GM12878 (cell line): Measurements from ENCODE around the gene JUN. TPM values are rescaled to one million over a fixed set of nuclear protein-coding genes. Genes with fewer than 3 reads are reported as not detected.

ENCODE experiments used
- ATAC-seq: fragments of 200-7000 bp; cut with Tn5 transposase; 3 replicates; pipeline ENCODE4 v1.9.1; 2020; ENCODE audit warnings: mild to moderate bottlenecking, moderate library complexity
- BruUV-seq: library from RNA; stranded (reverse); fragments of 400-500 nt; replicated peaks from 2 replicates; lab custom pipeline; 2021; lab: Mats Ljungman, UMichigan
- CTCF ChIA-PET: fragments of 300-600 bp; sonication (Branson Sonifier 250); formaldehyde crosslinking; extraction: SDS; loops from one replicate; lab custom pipeline; 2021; ENCODE audit warnings: inconsistent platforms; lab: Yijun Ruan, JAX
- POLR2A ChIA-PET: fragments of 350-600 bp; formaldehyde crosslinking; extraction: SDS; loops from one replicate; lab custom pipeline; 2021; ENCODE audit warnings: inconsistent platforms; lab: Charles Lee
- RAD21 ChIA-PET: fragments of 300-600 bp; sonication (Branson Sonifier 250); formaldehyde crosslinking; loops from one replicate; lab custom pipeline; 2023; ENCODE audit warnings: antibody characterized with exemption; ENCODE audit not compliant: unreplicated experiment; lab: Charles Lee
- SMC1A ChIA-PET: fragments of 300-600 bp; sonication (Branson Sonifier 250); formaldehyde crosslinking; loops from one replicate; lab custom pipeline; 2023; ENCODE audit not compliant: unreplicated experiment, uncharacterized antibody; lab: Charles Lee
- DNase-seq: peaks from one replicate; pipeline ENCODE4 v3.0.0-alpha.2; 2011; ENCODE audit warnings: low read depth, low spot score
- FAIRE-seq: peaks from 3 replicates; lab custom pipeline; 2011; peaks lifted over from hg19 to GRCh38; lab: Jason Lieb, UNC
- H2AFZ ChIP-seq: 2 replicates; pipeline ENCODE4 v1.6.0; 2011; ENCODE audit warnings: low read depth, low read length, control low read depth; ENCODE audit not compliant: control insufficient read depth
- H3K27ac ChIP-seq: 2 replicates; pipeline ENCODE4 v1.5.1; 2011; ENCODE audit warnings: control low read depth; ENCODE audit not compliant: control insufficient read depth, insufficient read depth
- H3K27me3 ChIP-seq, 2 experiments: replicated peaks in 1 of 2; 2 replicates each; pipeline versions ENCODE4 v1.6.0 to v1.6.1; 2011; ENCODE audit warnings: low read length in 1 of 2; ENCODE audit not compliant: control insufficient read depth in 2 of 2, insufficient read depth in 2 of 2
- H3K36me3 ChIP-seq, 2 experiments: 2 replicates each; pipeline ENCODE4 v1.5.1; 2011; ENCODE audit warnings: low read length in 1 of 2; ENCODE audit not compliant: control insufficient read depth in 2 of 2, insufficient read depth in 2 of 2
- H3K4me1 ChIP-seq: 2 replicates; pipeline ENCODE4 v1.6.1; 2011; ENCODE audit warnings: mild to moderate bottlenecking, low read length, moderate library complexity, mixed read lengths; ENCODE audit not compliant: control insufficient read depth, insufficient read depth
- H3K4me2 ChIP-seq: 2 replicates; pipeline ENCODE4 v1.6.0; 2011; ENCODE audit warnings: control low read depth; ENCODE audit not compliant: control insufficient read depth, insufficient read depth
- H3K4me3 ChIP-seq: fragments of 200-600 bp; sonication (generic); 2 replicates; pipeline ENCODE4 v1.5.1; 2016
- H3K79me2 ChIP-seq: 2 replicates; pipeline ENCODE4 v1.6.0; 2011; ENCODE audit warnings: low read length; ENCODE audit not compliant: control insufficient read depth, insufficient read depth
- H3K9ac ChIP-seq: 2 replicates; pipeline ENCODE4 v1.8.0; 2011; ENCODE audit warnings: low read length, control low read depth, mixed read lengths; ENCODE audit not compliant: control insufficient read depth, insufficient read depth
- H3K9me3 ChIP-seq: replicated peaks from 3 replicates; pipeline ENCODE4 v1.5.1; 2011; ENCODE audit warnings: mild to moderate bottlenecking, low read length; ENCODE audit not compliant: control insufficient read depth, insufficient read depth
- H4K20me1 ChIP-seq: 2 replicates; pipeline ENCODE4 v1.6.0; 2011; ENCODE audit not compliant: control insufficient read depth, insufficient read depth
- ATF3 ChIP-seq: IDR thresholded peaks from 2 replicates; pipeline ENCODE4 v1.6.1; 2011; ENCODE audit warnings: low read depth, mild to moderate bottlenecking, low read length, moderate library complexity, borderline replicate concordance; ENCODE audit errors: extremely low read depth
- CHD1 ChIP-seq: IDR thresholded peaks from 2 replicates; pipeline ENCODE4 v1.6.1; 2012; ENCODE audit warnings: low read depth, low read length, improper control_type of control experiment
- DPF2 ChIP-seq: fragments of 450-650 bp; IDR thresholded peaks from 2 replicates; pipeline ENCODE4 v1.6.1; 2017; ENCODE audit warnings: mild to moderate bottlenecking
- IRF4 ChIP-seq: IDR thresholded peaks from 2 replicates; pipeline ENCODE4 v1.6.1; 2011; ENCODE audit warnings: low read depth, low read length
- IRF5 ChIP-seq: fragments of 450-650 bp; IDR thresholded peaks from 2 replicates; pipeline ENCODE4 v1.6.1; 2017; ENCODE audit warnings: borderline replicate concordance
- MAX ChIP-seq: IDR thresholded peaks from 2 replicates; pipeline ENCODE4 v1.6.1; 2012; ENCODE audit warnings: low read depth, low read length, improper control_type of control experiment
- MEF2A ChIP-seq: IDR thresholded peaks from 2 replicates; pipeline ENCODE4 v1.6.1; 2011; ENCODE audit warnings: low read depth, mild to moderate bottlenecking, low read length, moderate library complexity; ENCODE audit not compliant: insufficient read depth
- MTA3 ChIP-seq: IDR thresholded peaks from 2 replicates; pipeline ENCODE4 v1.6.1; 2012; ENCODE audit warnings: low read length, inconsistent platforms, borderline replicate concordance
- PAX5 ChIP-seq: IDR thresholded peaks from 2 replicates; pipeline ENCODE4 v1.6.1; 2011; ENCODE audit warnings: low read depth, low read length, borderline replicate concordance
- POU2F2 ChIP-seq: IDR thresholded peaks from 3 replicates; pipeline ENCODE4 v1.6.1; 2011; ENCODE audit warnings: low read depth, mild to moderate bottlenecking, low read length, borderline replicate concordance
- PRDM15 ChIP-seq: fragments of 450-650 bp; formaldehyde crosslinking; IDR thresholded peaks from 2 replicates; pipeline ENCODE4 v1.4.0; 2020; ENCODE audit warnings: mild to moderate bottlenecking, moderate library complexity
- RUNX3 ChIP-seq: IDR thresholded peaks from 2 replicates; pipeline ENCODE4 v1.6.1; 2012; ENCODE audit warnings: low read length, inconsistent platforms
- SIX5 ChIP-seq: IDR thresholded peaks from 2 replicates; pipeline ENCODE4 v1.6.1; 2011; ENCODE audit warnings: mild to moderate bottlenecking, low read depth, low read length, moderate library complexity; ENCODE audit not compliant: severe bottlenecking
- SP1 ChIP-seq: IDR thresholded peaks from one replicate; pipeline ENCODE4 v1.6.1; 2011; ENCODE audit warnings: low read depth, low read length
- STAT1 ChIP-seq: fragments of 450-650 bp; conservative IDR thresholded peaks from 2 replicates; pipeline ENCODE4 v1.6.1; 2014; ENCODE audit warnings: antibody characterized with exemption, mild to moderate bottlenecking
- SUZ12 ChIP-seq: fragments of 200-600 bp; sonication (generic); IDR thresholded peaks from one replicate; pipeline ENCODE4 v1.6.1; 2018; ENCODE audit warnings: antibody characterized with exemption, mild to moderate bottlenecking; ENCODE audit not compliant: unreplicated experiment
- TCF3 ChIP-seq: IDR thresholded peaks from 2 replicates; pipeline ENCODE4 v1.6.1; 2012; ENCODE audit warnings: low read depth, mild to moderate bottlenecking, low read length, borderline replicate concordance; ENCODE audit not compliant: insufficient read depth
- ZNF24 ChIP-seq: fragments of 450-650 bp; IDR thresholded peaks from 2 replicates; pipeline ENCODE4 v1.6.1; 2017; ENCODE audit warnings: antibody characterized with exemption, mild to moderate bottlenecking
- WGBS: methylation state at CpG from one replicate; pipeline ENCODE4 v1.1.6; 2016; ENCODE audit warnings: low lambda C conversion rate; ENCODE audit not compliant: insufficient replicate concordance, insufficient coverage; ENCODE audit errors: missing lambda C conversion rate; 5-methylcytosine and 5-hydroxymethylcytosine counted together
- in situ Hi-C: fragments of 300-500 bp; cut with MboI; formaldehyde crosslinking; loops from 9 replicates; pipeline ENCODE4 v1.14.3; 2018; ENCODE audit warnings: mixed read lengths
- intact Hi-C: fragments of 100-400 bp; cut with micrococcal nuclease; formaldehyde crosslinking; loops from one replicate; pipeline ENCODE4 v1.14.2; 2022; ENCODE audit not compliant: unreplicated experiment
- polyA plus RNA-seq, 11 experiments: library from polyadenylated mRNA; depleted of rRNA in 4 of 11; unstranded in 6 of 11; stranded (reverse) in 5 of 11; fragments of >200 nt; fragmentation: Nextera tagmentation in 4 of 11; fragmentation: Illumina TruSeq in 1 of 11; extraction: Ambion mirVana in 4 of 11; extraction: Trizol in 1 of 11; gene quantifications; 1 replicate in 1 of 11; 2 replicates in 10 of 11; pipeline versions ENCODE4 v1.2.1 to v1.2.3, GENCODE V29; 2011 to 2016; ENCODE audit warnings: inconsistent platforms in 2 of 11, missing spikeins in 2 of 11, low read depth in 1 of 11
- total RNA-seq, 4 experiments: library from RNA; depleted of rRNA in 3 of 4; stranded (reverse); fragments of >200 nt in 3 of 4; fragmentation: Illumina TruSeq in 1 of 4; extraction: Trizol in 1 of 4; gene quantifications; 2 replicates each; pipeline versions ENCODE4 v1.2.1 to v1.2.3, GENCODE V29; 2013 to 2021

JUN gene
- total and polyA plus RNA-seq, 10 of the 15 experiments (the other 5 are each of a cell fraction or from before 2014, with no cell fraction given): 0.18 to 8.4 (median 2.8) TPM

- TF ChIP-seq IRF5 (no peak), RUNX3 (no peak), PAX5 (no peak), TCF3 (no peak), ZNF24 (no peak), DPF2 (no peak)
- TF ChIP-seq, all 136 proteins: peak for 0
Measured at GRCh38 chr1:58764294-58764978, 19.4 kb downstream of the JUN start (continued).

- H2AFZ ChIP-seq: no peak overlapping the region
- no TSS peak for BruUV-seq
- intact Hi-C loops: no loop called here
- no peaks in the 10 kb centered on the region for H4K20me1 ChIP-seq
- H3K27ac ChIP-seq: no peak overlapping the region
- DNase-seq (no peak), FAIRE-seq (no peak), ATAC-seq (no peak)
- 74% methylated on average over 3 of the region's 3 CpGs for WGBS
- SMC1A ChIA-PET: interaction anchor here (0.7 to 1.7 kb wide), 3 partner anchors 9 to 1184 kb away, joined by 3 to 6 read pairs (median 3); no protein-coding TSS in a partner anchor
- no peak overlapping the region for H3K4me3 ChIP-seq
- no peaks in the 10 kb centered on the region for H3K27me3 ChIP-seq
- no peak for TF ChIP-seq SIX5
- no peak for TF ChIP-seq IRF4
- no peak for TF ChIP-seq MEF2A
- no peak for TF ChIP-seq MAX
- TF ChIP-seq CHD1: no peak
- no peak for TF ChIP-seq SP1
- TF ChIP-seq STAT1: no peak
- no peak for TF ChIP-seq PRDM15 (CRISPR knock-in tag)
- no peak for TF ChIP-seq SUZ12
- TF ChIP-seq ATF3: no peak
- TF ChIP-seq MTA3: no peak
- no peak for TF ChIP-seq POU2F2
- POLR2A ChIA-PET: no interaction called here
- H3K4me1 ChIP-seq: no peaks in the 10 kb centered on the region
- CTCF ChIA-PET: interaction anchor here (1.0 kb wide), 1 partner anchor 10 kb away, joined by 4 read pairs; no protein-coding TSS in a partner anchor
- H3K36me3 ChIP-seq: no peaks in the 10 kb centered on the region
- in situ Hi-C loops: no loop called here
- H3K4me2 ChIP-seq: no peak overlapping the region
- no peaks in the 10 kb centered on the region; the same call in 2 of the 3 replicates for H3K9me3 ChIP-seq
- no peak overlapping the region for H3K9ac ChIP-seq
- RAD21 ChIA-PET: no interaction called here
- no peaks in the 10 kb centered on the region for H3K79me2 ChIP-seq
Measured at GRCh38 chr1:58763214-58763613, 20.6 kb downstream of the JUN start.
